ENCODE data around the gene HIBCH.
"Not testable (repeated sequence)": the region's sequence is repeated elsewhere in the genome, so short reads cannot be mapped to it uniquely, and the experiment has no call there.

HIBCH gene

DNA sequence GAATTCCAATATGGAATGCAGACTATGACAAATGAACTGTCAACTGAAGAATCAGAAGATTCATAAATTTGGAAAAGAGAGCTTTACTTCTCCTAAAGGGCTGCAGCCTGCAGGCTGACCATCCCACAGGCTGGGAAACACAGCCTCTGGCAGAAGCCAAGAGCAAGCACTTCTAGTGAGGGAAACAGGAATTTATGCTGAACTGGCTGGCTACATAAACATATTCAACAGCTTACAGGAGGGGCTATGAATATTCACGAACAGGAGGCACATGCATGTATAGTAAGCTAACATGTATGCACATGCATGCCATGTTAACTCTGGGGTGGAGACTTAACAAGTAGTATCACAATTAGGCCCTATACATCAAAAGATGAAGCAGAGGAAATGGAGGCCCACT is 17.6 kb downstream of the HIBCH start:
- no peak for DNase-seq

DNA sequence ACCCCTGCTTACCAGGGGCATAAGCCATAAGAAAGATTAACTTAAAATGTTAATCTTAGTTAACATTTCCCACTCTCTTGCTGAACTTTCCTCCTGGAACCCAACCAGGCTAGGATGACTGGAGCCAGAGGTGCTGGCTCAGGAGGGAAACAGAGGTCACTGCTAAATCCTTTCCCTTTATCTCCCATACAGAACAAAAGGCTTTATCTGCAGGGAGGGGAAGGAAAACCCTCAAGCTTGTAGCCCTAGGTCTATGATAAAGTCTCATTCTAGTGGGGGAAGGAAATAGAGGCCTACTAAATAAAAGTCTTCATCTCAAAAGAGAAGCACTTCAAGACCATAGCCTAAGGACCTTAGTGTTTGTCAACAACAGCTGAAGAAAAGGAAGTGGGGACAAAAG is 18.6 kb downstream of the HIBCH start:
- no peak for DNase-seq

DNA sequence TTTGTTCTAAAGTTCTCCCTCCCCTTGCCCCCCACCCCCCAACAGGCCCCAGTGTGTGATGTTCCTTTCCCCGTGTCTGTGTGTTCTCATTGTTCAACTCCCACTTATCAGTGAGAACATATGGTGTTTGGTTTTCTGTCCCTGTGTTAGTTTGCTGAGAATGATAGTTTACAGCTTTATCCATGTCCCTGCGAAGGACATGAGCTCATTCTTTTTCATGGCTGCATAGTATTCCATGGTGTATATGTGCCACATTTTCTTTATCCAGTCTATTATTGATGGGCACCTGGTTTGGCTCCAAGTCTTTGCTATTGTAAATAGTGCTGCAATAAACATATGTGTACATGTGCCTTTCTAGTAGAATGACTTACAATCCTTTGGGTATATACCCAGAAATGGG is 21.7 kb downstream of the HIBCH start:
- not testable (repeated sequence) for DNase-seq

DNA sequence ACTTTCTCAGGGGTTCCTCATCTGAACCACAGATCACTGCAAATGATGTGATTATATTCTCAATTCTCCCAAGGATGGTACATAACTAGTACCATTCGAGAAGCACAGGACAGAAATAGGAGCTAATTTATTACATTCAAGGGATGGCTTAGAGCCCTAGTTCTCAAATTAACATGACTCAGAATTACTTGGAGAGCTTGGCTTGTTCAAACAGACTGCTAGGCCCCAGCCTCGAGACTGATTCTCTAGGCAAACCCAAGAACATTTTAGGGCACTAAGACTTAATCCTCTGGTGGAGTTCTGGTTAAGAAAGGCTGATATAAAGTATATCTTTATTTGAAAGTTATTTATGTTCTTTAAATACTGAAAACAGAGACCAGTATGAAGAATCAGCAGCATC is 35.8 kb downstream of the HIBCH start:
- peak; percentile 28 for DNase-seq

DNA sequence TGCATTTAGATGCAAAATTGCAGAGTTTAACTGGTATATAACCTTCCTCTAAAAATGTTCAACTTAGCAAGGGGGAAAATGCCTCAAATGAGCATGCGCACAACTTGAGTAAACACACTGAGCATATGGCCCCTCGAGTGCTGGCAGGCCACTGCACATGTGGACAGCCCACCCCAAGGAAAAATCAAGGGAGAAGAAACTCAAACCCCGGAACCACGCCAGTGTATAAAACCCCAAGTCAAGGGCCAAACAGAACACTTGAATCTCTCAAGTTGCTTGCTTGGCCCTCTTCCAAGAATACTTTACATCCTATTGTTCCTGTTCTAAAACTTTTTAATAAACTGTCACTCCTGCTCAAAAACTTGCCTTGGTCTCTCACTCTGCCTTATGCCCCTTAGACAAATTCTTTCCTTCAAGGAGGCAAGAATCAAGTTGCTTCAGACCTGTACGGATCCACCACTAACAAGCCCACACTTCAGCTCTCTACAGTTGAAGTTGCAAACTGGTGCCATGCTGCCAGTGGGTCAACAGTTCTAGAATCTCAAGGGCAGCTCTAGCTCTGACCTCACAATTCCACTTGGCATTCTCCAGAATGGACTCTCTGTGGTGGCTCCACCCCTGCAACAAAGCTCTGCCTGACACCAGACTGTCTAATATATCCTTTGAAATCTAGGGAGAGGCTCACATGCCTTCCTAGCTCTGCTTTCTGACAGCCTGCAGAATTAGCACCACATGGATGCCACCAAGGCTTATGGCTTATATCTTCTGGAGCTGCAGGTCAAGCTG is 38.9 kb downstream of the HIBCH start:
- DNase-seq: no peak

DNA sequence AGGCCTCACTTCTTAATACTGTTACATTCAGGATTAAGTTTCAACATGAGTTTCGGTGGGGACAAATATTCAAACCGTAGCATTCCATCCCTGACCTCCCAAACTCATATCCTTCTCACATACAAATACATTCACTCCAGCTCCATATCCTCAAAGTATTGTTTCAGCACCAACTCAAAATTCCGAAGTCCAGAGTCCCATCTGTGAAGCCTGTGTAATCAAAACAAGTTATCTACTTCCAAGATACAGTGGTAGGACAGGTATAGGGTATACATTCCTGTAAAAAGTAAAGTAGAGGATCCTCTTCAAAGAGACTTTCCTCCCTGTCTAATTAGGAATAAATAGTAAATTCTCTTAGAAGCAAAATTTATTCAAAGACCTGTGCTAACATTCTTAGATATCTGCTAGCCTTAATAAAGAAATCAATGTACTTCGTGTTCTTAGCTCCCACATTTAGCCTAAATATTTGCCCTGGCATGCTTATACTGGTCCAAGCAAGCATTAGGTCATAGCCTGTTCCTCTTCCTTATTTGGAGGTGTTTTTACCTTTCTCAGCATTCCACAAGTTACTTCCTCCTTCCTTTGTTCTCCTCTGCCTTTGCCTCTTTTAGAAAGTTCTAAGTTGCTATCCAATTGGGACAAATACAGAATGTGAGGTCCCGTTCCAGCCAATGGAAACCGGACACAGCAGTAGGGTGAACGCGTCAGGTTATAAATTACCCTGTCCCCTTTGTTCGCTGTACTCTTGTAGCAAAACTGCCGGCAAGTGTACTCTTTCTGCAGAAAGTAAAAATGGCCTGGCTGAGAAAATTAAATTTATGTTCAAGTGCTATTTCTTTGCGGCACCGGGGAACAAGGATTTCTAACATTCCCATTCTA is 40.1 kb downstream of the HIBCH start:
- DNase-seq: not testable (repeated sequence)

DNA sequence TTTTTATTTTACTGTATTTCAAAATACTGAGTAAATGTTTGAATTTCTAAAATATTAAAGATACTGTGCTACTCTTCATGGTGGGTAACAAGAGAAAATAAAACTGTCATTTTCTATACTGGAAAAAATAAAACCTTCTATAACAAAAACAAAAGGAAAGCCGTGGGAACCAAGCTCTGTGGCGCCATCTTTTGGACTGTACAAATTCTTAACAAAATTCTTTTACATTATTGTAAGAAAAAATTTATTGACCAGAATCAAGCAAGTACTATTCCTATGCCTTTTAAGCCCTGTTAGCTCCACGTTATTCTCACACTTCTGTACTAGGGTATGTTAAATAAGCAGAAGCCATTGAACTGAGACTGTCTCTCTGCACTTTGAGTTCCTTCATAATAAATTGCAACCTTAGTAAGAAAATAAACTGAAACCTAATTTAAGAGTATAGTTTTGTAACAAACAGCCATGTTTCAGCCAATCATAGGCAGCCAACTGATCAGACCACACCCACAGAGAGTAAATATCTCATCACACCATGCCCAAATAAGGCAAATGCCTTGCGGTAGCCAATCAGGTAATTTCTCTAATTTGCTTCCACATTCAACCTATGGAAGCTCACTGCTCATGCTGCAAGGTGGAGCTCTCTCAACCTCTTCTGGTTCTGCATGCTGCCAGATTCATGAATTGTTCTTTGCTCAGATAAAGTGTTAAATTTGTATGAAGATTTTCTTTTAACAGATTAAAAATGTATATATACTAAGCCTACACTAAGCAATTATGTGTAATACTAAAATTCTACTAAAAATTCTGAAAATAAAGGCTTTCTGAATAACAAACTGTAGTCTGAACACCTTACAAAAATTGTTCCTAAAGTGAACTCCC is 42.2 kb downstream of the HIBCH start:
- DNase-seq: peak; percentile 61

DNA sequence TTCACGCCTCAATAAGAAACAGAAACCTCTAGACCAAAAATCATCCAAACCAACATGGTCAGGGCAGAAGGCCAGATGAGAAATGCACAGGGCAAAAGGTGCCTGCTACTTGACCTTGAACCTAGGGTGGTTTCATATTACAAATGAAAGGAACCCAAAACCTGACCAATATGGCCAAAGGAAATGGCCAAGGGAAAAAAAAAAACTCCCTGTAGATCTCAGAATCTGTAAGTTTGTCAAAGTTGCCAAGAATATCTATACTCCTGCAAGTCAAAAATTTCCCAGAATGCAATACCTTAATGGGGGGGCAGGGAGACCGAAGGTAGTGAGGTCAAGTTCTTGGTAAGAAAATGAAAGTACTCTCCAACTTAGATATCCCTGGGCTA is 47.2 kb downstream of the HIBCH start:
- no peak for DNase-seq

DNA sequence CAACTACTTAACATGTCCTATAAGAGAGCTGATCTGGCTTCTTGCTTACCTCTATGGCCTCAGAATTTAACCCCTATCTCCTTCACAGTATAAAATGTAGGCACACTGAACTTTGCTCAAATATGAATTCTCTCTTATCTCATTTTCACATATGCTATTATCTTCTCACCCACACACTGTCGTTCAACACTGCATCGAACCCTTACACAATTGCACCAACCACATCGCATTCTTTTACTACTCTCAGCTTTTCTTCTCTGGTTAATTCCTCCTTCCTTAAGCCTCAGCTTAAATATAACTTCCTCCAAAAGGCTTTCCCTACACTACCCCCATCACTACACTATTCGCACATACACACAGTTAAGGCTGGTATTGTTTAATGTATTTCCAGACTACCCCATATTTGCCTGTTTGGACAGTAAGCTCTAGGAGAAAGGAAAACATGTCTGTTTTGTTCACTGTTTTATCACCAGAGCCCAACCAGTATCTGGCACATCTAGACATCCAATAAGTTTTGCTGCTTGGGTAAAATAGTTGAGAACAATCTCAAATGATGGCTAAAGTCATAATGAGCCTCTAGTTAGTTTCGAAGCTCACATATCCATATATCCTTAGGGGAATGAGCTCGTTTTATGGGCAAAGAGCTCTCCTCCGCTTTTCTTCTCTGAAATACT is 47.7 kb downstream of the HIBCH start:
- DNase-seq: no peak

DNA sequence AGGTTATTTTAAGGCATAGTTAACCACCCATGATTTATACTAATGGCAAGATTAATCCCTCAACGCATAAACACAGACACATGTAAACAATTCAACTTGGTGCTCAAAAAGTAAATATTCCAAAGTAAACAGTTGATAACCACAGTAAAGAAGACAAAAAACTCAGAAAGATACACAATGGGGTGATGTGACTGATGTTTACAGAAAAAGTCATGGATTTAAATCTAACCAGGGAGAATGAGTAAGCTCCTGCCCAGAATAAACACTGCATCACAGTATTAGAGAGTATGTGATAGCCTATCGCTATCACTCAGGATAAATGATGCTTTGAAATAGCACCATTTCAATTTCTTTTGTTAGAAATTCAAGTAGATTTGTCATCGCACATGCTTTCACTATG is 49.3 kb downstream of the HIBCH start:
- DNase-seq: peak; percentile 51

DNA sequence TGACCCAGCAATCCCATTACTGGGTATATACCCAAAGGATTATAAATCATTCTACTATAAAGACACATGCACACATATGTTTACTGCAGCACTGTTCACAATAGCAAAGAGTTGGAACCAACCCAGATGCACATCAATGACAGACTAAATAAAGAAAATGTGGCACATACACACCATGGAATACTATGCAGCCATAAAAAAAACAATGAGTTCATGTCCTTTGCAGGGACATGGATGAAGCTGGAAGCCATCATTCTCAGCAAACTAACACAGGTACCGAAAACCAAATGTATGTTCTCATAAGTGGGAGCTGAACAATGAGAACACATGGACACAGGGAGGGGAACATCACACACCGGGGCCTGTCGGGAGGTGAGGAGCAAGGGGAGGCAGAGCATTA is 49.9 kb downstream of the HIBCH start:
- DNase-seq: not testable (repeated sequence)

DNA sequence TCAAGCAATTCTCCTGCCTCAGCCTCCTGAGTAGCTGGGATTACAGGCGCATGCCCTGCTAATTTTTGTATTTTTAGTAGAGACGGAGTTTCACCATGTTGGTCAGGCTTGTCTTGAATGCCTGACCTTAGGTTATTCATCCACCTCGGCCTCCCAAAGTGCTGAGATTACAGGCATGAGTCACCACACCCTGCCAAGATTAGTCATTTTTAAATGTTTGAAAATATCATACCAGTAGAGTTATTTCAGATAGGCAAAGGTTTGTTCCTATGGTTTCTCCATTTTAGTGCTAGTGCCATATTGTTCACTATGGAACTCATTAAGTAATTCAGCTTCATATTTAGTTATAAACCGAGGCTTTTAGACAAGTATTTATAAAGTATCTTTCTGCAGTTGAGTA is 52.3 kb downstream of the HIBCH start:
- DNase-seq: peak; percentile 85

DNA sequence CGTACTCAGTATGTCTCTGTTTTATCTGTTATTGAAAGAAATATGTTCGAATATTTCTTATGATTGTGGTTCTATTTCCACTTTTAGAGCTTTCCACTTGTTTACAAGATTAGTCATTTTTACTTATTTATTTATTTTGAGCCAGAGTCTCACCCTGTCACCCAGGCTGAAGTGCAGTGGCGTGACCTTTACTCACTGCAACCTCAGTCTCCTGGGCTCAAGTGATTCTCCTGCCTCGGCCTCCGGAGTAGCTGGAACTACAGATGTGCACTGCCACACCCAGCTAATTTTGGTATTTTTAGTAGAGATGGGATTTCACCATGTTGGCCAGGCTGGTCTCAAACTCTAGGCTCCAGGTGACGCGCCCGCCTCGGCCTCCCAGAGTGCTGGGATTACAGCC is 53.3 kb downstream of the HIBCH start:
- no peak for DNase-seq

DNA sequence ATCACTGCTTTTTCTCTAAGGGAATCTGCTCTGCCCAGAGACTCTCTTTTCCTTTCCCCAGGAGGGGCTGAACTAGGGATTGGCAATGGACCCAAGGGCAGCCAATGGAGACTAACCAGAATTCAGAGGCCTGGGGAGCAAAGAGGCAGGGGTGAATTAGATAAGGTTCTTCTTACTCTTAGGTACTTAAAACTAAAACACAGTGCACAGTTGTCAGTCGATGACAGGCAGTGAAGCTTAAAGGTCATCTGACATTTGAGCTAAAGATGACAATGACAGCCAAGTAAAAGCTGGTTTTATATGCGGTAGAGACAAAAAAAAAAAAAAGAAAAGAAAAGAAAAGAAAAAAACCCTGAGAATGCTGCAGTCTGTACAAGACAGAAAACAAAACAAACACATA is 57.8 kb downstream of the HIBCH start:
- no peak for DNase-seq

DNA sequence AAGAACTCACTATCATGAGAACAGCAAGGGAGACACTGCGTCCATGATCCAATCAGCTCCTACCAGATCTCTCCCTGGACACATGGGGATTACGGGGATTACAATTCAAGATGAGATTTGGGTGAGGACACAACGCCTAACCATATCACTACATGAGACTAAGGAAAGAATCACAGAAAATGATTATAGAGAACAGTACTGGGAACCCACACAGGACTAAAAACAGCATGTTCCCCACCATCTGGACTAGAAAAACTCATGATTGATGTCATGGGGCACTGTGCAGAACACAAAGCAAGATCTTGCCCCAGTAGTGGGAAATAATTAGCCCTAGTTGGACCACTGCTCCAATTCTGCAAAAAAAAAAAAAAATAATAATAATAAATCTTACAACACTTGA is 63.5 kb downstream of the HIBCH start:
- DNase-seq: no peak

DNA sequence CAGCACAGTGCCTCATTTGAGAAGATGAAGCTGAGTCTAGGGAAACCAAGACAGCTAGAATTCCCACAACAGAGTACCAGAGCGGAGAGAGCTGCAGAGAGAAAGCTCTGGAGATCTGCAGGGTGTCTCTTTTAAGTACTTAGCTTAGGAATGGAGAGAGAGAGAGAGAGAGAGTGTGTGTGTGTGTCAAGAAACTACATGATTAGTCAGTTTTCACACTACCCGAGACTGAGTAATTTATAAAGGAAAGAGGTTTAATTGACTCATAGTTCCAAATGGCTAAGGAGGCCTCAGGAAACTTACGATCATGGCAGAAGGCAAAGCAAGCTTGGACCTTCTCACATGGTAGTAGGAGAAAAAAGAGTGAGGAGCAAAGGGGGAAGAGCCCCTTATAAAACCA is 64.0 kb downstream of the HIBCH start:
- no peak for DNase-seq

DNA sequence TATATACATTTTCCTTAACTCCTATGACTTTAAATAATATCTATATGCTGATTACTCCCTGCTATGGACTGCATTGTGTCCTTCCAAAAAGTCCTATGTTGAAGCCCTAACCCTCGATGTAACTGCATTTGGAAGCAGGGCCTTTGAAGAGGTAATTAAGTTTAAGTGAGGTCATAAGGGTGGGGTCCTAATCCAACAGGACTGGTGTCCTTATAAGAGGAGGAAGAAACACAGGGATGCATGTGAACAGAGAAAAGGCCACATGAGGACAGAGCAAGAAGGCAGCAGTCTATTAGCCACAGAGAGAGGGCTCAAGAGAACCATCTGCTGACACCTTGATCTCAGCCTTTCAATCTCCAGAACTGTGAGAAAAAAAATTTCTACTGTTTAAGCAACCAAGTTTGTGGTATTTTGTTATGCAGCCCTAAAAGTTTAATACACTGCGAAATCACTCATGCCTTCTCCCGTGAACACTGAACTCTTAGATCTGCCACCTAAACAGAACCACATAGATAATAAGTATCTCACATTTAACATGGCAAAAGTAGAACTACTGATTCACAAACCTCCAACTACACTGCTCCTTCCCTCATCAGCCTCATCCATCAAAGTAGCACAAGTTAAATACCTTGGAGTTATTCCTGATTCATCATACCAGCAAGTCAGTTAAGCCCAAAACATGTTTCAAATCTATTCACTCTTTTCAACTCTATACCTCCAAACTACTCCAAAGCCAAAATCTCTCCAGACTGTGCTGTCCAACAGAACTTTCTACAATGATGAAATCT is 65.4 kb downstream of the HIBCH start:
- DNase-seq: no peak

DNA sequence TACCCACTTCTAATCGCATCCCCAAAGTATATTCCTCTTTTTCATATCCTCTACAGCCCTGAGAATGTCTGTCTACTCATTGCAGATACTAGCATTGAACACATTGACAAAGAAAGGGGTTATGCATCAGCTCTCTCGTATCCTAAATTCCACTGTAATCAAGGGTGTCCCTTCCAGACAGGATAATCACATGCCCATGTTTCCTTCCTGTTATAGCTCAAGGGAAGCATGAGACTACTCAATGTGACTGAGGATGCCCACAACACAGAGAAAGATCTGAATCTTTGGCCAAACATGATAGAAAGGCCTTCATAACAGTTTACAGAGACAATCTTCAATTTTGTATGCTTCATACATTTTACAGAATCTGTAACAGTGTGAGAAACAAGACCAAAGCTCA is 69.2 kb downstream of the HIBCH start:
- no peak for DNase-seq

DNA sequence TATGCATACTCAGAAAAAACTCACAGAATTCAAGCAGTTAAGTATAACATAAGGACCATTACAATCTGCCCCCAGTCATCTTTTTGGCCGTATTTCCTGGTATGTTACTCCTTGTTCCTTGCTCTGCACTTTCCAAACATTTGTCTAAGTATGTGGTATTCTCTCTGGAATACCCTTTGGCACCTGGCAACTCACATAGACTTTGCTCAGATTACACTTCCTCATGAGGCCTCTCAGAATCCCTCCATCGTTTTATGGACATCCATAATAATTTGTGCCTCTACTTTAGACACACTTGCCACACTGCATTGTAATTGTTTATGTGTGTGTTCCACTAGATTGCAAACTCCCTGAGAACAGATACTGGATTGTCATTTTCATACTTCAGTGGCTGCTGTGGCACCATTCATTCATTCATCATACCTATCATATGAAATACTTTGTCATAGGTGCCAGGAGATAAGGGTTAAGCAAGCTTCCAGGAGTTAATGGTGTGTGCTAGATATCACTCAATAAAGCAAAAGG is 84.0 kb downstream of the HIBCH start:
- DNase-seq: no peak

DNA sequence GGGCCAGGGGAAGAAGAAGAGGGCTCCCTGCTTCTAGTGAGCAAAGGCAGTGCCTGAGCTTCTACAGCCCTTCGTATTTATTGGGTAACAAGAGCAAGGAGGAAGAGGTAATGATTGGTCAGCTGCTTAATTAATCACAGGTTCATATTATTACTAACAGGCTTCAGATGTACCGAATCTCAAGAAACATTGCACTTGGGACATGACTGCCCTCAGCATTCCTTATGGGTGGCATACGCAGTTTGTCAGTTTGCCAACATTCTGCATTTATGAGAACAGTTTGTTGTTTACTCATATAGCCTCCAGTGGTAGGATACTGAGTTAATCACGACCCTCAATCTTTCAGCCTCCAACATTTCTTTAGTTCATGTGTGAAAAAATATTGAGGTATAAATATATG is 84.5 kb downstream of the HIBCH start:
- DNase-seq: no peak

DNA sequence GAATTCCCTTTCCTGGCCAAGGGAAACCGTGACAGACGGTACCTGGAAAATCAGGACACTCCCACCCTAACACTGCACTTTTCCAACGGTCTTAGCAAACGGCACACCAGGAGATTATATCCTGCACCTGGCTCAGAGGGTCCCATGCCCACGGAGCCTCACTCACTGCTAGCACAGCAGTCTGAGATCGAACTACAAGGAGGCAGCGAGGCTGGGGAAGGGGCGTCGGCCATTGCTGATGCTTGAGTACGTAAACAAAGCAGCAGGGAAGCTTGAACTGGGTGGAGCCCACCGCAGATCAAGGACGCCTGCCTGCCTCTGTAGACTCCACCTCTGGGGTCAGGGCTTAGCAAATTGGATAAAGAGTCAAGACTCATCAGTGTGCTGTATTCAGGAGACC is 95.6 kb downstream of the HIBCH start:
- not testable (repeated sequence) for DNase-seq

DNA sequence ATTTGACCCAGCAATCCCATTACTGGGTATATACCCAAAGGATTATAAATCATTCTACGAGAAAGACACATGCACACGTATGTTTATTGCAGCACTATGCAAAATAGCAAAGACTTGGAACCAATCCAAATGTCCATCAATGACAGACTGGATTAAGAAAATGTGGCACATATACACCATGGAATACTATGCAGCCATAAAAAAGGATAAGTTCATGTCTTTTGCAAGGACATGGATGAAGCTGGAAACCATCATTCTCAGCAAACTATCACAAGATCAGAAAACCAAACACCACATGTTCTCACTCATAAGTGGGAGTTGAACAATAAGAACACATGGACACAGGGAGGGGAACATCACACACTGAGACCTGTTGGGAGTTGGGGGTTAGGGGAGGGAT is 96.9 kb downstream of the HIBCH start:
- not testable (repeated sequence) for DNase-seq
